SK-N-SH (cell line): ENCODE results near the gene TMEM131L. TPM values are rescaled to one million over a fixed set of nuclear protein-coding genes. Genes with fewer than 3 reads are reported as not detected.

Experiments used
- CTCF ChIA-PET: fragments of 300-600, 350-600 bp; formaldehyde crosslinking; extraction: SDS; loops from one replicate; lab custom pipeline; 2021; lab: Yijun Ruan, JAX
- POLR2A ChIA-PET: fragments of 350-600 bp; sonication (Branson Sonifier 250); formaldehyde crosslinking; extraction: SDS; loops from one replicate; lab custom pipeline; 2020; ENCODE audit warnings: antibody characterized with exemption, inconsistent platforms; lab: Yijun Ruan, JAX
- DNase-seq: peaks from one replicate; pipeline ENCODE4 v3.0.0; 2012
- H2AFZ ChIP-seq: fragments of 200-600 bp; sonication (generic); 2 replicates; pipeline ENCODE4 v1.8.1; 2016; ENCODE audit warnings: antibody characterized with exemption, mild to moderate bottlenecking, low read depth
- H3F3A ChIP-seq: fragments of 200-600 bp; sonication (generic); replicated peaks from 2 replicates; pipeline ENCODE3; 2016; ENCODE audit warnings: antibody characterized with exemption, mild to moderate bottlenecking; ENCODE audit not compliant: insufficient read depth
- H3K27ac ChIP-seq, 2 experiments: fragments of 200-500 bp in 1 of 2; fragments of 200-600 bp in 1 of 2; sonication (Bioruptor generic) in 1 of 2; sonication (generic), shearing (Covaris generic) in 1 of 2; 2 replicates each; pipeline versions ENCODE4 v1.5.1 to v1.6.1; 2014 to 2016; ENCODE audit warnings: low read depth in 2 of 2, inconsistent platforms in 1 of 2, low read length in 1 of 2, mild to moderate bottlenecking in 1 of 2, mixed read lengths in 1 of 2
- H3K27me3 ChIP-seq: fragments of 200-600 bp; sonication (generic), shearing (Covaris generic); 2 replicates; pipeline ENCODE4 v1.6.1; 2016; ENCODE audit warnings: mixed run types; ENCODE audit not compliant: insufficient read depth
- H3K36me3 ChIP-seq, 2 experiments: fragments of 200-500 bp in 1 of 2; fragments of 200-600 bp in 1 of 2; sonication (Bioruptor generic) in 1 of 2; sonication (generic) in 1 of 2; replicated peaks in 1 of 2; 2 replicates each; pipeline versions ENCODE3 to v1.5.1; 2014 to 2016; ENCODE audit warnings: low read length in 1 of 2, mild to moderate bottlenecking in 1 of 2; ENCODE audit not compliant: insufficient read depth in 2 of 2, control insufficient read depth in 1 of 2
- H3K4me1 ChIP-seq, 2 experiments: fragments of 200-500 bp in 1 of 2; fragments of 200-600 bp in 1 of 2; sonication (Bioruptor generic) in 1 of 2; sonication (generic), shearing (Covaris generic) in 1 of 2; 2 replicates each; pipeline versions ENCODE4 v1.5.1 to v1.6.1; 2014 to 2016; ENCODE audit warnings: low read depth in 1 of 2, low read length in 1 of 2, mixed run types in 1 of 2; ENCODE audit not compliant: insufficient read depth in 2 of 2, control insufficient read depth in 1 of 2
- H3K4me2 ChIP-seq: fragments of 200-600 bp; sonication (generic), shearing (Covaris generic); 2 replicates; pipeline ENCODE4 v1.6.1; 2017; ENCODE audit warnings: mixed run types
- H3K4me3 ChIP-seq, 2 experiments: fragments of 200-500 bp in 1 of 2; fragments of 200-600 bp in 1 of 2; sonication (Bioruptor generic) in 1 of 2; sonication (generic), shearing (Covaris generic) in 1 of 2; 2 replicates each; pipeline versions ENCODE4 v1.5.1 to v1.8.1; 2014 to 2016; ENCODE audit warnings: low read depth in 2 of 2, inconsistent platforms in 1 of 2, low read length in 1 of 2, mild to moderate bottlenecking in 1 of 2, mixed read lengths in 1 of 2, moderate library complexity in 1 of 2
- H3K79me2 ChIP-seq: fragments of 200-600 bp; sonication (generic); 2 replicates; pipeline ENCODE4 v1.8.1; 2017; ENCODE audit warnings: mild to moderate bottlenecking; ENCODE audit not compliant: insufficient read depth
- H3K9ac ChIP-seq: fragments of 200-600 bp; sonication (generic); 2 replicates; pipeline ENCODE4 v1.6.1; 2017; ENCODE audit warnings: mixed run types
- H3K9me2 ChIP-seq: fragments of 200-600 bp; sonication (generic); 2 replicates; pipeline ENCODE4 v1.6.1; 2017; ENCODE audit warnings: mixed run types
- H3K9me3 ChIP-seq: fragments of 200-600 bp; sonication (generic); 2 replicates; pipeline ENCODE4 v1.6.1; 2017; ENCODE audit warnings: mixed run types, mild to moderate bottlenecking, moderate library complexity
- H4K20me1 ChIP-seq: fragments of 200-600 bp; sonication (generic); 2 replicates; pipeline ENCODE4 v1.6.1; 2017; ENCODE audit warnings: mild to moderate bottlenecking, mixed run types; ENCODE audit not compliant: insufficient read depth
- CHD2 ChIP-seq: fragments of 150-350 bp; IDR thresholded peaks from 2 replicates; pipeline ENCODE4 v1.6.1; 2018; ENCODE audit warnings: low read length; ENCODE audit not compliant: partially characterized antibody
- CTCF ChIP-seq: fragments of 200-600 bp; sonication (generic); IDR thresholded peaks from 2 replicates; pipeline ENCODE4 v1.6.1; 2017; ENCODE audit warnings: antibody characterized with exemption, mild to moderate bottlenecking, moderate library complexity
- ELF1 ChIP-seq: IDR thresholded peaks from 2 replicates; pipeline ENCODE4 v1.4.0; 2012
- FOXJ3 ChIP-seq: sonication (generic); formaldehyde crosslinking; IDR thresholded peaks from 2 replicates; pipeline ENCODE4 v1.5.1; 2020; ENCODE audit warnings: mild to moderate bottlenecking, missing genetic modification reagents
- GATA2 ChIP-seq: sonication (generic); formaldehyde crosslinking; IDR thresholded peaks from 2 replicates; pipeline ENCODE4 v1.5.0; 2020; ENCODE audit warnings: mild to moderate bottlenecking, missing genetic modification reagents
- MAX ChIP-seq: IDR thresholded peaks from 2 replicates; pipeline ENCODE4 v1.4.0; 2012; ENCODE audit warnings: low read depth
- NFIC ChIP-seq: IDR thresholded peaks from 2 replicates; pipeline ENCODE4 v1.4.0; 2012; ENCODE audit warnings: borderline replicate concordance
- NRF1 ChIP-seq: IDR thresholded peaks from 2 replicates; pipeline ENCODE4 v1.6.1; 2012; ENCODE audit warnings: low read depth, mild to moderate bottlenecking, low read length
- POLR2AphosphoS5 ChIP-seq: IDR thresholded peaks from 2 replicates; pipeline ENCODE4 v1.6.1; 2012; ENCODE audit warnings: low read depth, low read length
- REST ChIP-seq: IDR thresholded peaks from 2 replicates; pipeline ENCODE4 v1.6.1; 2012; ENCODE audit warnings: mild to moderate bottlenecking, low read depth, low read length, moderate library complexity
- SMC3 ChIP-seq: IDR thresholded peaks from 2 replicates; pipeline ENCODE4 v1.6.1; 2012; ENCODE audit warnings: low read depth, low read length, improper control_type of control experiment
- TAF1 ChIP-seq: IDR thresholded peaks from 2 replicates; pipeline ENCODE4 v1.6.1; 2012; ENCODE audit warnings: low read depth, mild to moderate bottlenecking, low read length, moderate library complexity, borderline replicate concordance
- TCF12 ChIP-seq: IDR thresholded peaks from 2 replicates; pipeline ENCODE4 v1.4.0; 2012
- TEAD4 ChIP-seq: IDR thresholded peaks from 2 replicates; pipeline ENCODE4 v1.4.0; 2012; ENCODE audit warnings: mild to moderate bottlenecking, borderline replicate concordance; ENCODE audit not compliant: insufficient read depth
- USF2 ChIP-seq: fragments of 150-350 bp; IDR thresholded peaks from 2 replicates; pipeline ENCODE4 v1.6.1; 2017; ENCODE audit warnings: antibody characterized with exemption, low read length, low read depth, borderline replicate concordance
- YY1 ChIP-seq: IDR thresholded peaks from 2 replicates; pipeline ENCODE4 v1.4.0; 2012; ENCODE audit warnings: low read depth, mild to moderate bottlenecking
- ZBTB33 ChIP-seq: IDR thresholded peaks from 2 replicates; pipeline ENCODE4 v1.4.0; 2012; ENCODE audit warnings: low read depth, borderline replicate concordance
- WGBS: methylation state at CpG from one replicate; pipeline ENCODE4 v1.1.6; 2017; ENCODE audit warnings: low lambda C conversion rate; 5-methylcytosine and 5-hydroxymethylcytosine counted together
- polyA plus RNA-seq, 3 experiments: library from polyadenylated mRNA; depleted of rRNA; stranded (reverse); fragments of >200 nt; gene quantifications; 2 replicates each; pipeline ENCODE4 v1.2.3, GENCODE V29; 2012

Gene TMEM131L
- polyA plus RNA-seq, 1 of the 3 experiments (the other 2 are of a cell fraction): 6.2 TPM

- no peak for DNase-seq
- no peak overlapping the region for H3K27ac ChIP-seq
- no peaks in the 10 kb centered on the region for H3K9me2 ChIP-seq
- H3K9ac ChIP-seq: no peak overlapping the region
- no peak overlapping the region for H3K4me3 ChIP-seq
- WGBS: 92% methylated on average over 5 of the region's 5 CpGs
- H3K27me3 ChIP-seq: no peaks in the 10 kb centered on the region
- peaks cover 48% of the 10 kb centered on the region for H3K79me2 ChIP-seq
- no peaks in the 10 kb centered on the region for H3K9me3 ChIP-seq
- TF ChIP-seq SMC3 (no peak), POLR2AphosphoS5 (no peak), YY1 (no peak), NFIC (no peak), TAF1 (no peak), ELF1 (no peak), FOXJ3 (CRISPR knock-in tag) (no peak), MAX (no peak)
- no peaks in the 10 kb centered on the region for H4K20me1 ChIP-seq
- H3F3A ChIP-seq: no peaks in the 10 kb centered on the region
- CTCF ChIA-PET: no interaction called here
- no peak overlapping the region for H2AFZ ChIP-seq
- H3K4me1 ChIP-seq: peaks cover 13 to 19% of the 10 kb centered on the region in 2 experiments; a peak in 3 of 4 replicates
- POLR2A ChIA-PET: no interaction called here
- H3K4me2 ChIP-seq: no peak overlapping the region
- H3K36me3 ChIP-seq: peaks cover 6 to 8% of the 10 kb centered on the region in 2 experiments
Measured at GRCh38 chr4:153471698-153472093, 5.5 kb downstream of the TMEM131L start.

- POLR2A ChIA-PET: no interaction called here
- Histone ChIP-seq H4K20me1 (no peaks in the 10 kb centered on the region), H3K4me2 (no peak overlapping the region), H3K27ac (no peak overlapping the region), H2AFZ (no peak overlapping the region), H3K9me3 (no peaks in the 10 kb centered on the region), H3K9me2 (no peaks in the 10 kb centered on the region), H3K4me3 (no peak overlapping the region), H3K9ac (no peak overlapping the region), H3K4me1 (peaks cover 13 to 16% of the 10 kb centered on the region in 2 experiments; a peak in 3 of 4 replicates), H3K27me3 (no peaks in the 10 kb centered on the region), H3F3A (no peaks in the 10 kb centered on the region), H3K79me2 (peaks cover 41% of the 10 kb centered on the region), H3K36me3 (peaks cover 6 to 8% of the 10 kb centered on the region in 2 experiments)
- no peak for DNase-seq
- 91% methylated on average over 5 of the region's 5 CpGs for WGBS
- CTCF ChIA-PET: no interaction called here
- no peak for TF ChIP-seq NRF1
- no peak for TF ChIP-seq REST
- TF ChIP-seq TEAD4: no peak
- no peak for TF ChIP-seq POLR2AphosphoS5
- TF ChIP-seq USF2: no peak
- no peak for TF ChIP-seq SMC3
- TF ChIP-seq ZBTB33: no peak
- TF ChIP-seq CTCF: no peak
- no peak for TF ChIP-seq TCF12
- no peak for TF ChIP-seq CHD2
- no peak for TF ChIP-seq ELF1
- TF ChIP-seq GATA2 (CRISPR knock-in tag): no peak
Measured at GRCh38 chr4:153472122-153473037, 6.2 kb downstream of the TMEM131L start.
